ENCODE results near the gene ACTL10. TPM values are rescaled to one million over a fixed set of nuclear protein-coding genes. Genes with fewer than 3 reads are reported as not detected.
A peak's percentile ranks its signal among the peaks of the same experiment; 100 is the strongest.

ACTL10 gene
- total and polyA plus RNA-seq, 2 of the 13 experiments (the other 11 are each of a cell fraction or from before 2014, with no cell fraction given): not detected

DNA sequence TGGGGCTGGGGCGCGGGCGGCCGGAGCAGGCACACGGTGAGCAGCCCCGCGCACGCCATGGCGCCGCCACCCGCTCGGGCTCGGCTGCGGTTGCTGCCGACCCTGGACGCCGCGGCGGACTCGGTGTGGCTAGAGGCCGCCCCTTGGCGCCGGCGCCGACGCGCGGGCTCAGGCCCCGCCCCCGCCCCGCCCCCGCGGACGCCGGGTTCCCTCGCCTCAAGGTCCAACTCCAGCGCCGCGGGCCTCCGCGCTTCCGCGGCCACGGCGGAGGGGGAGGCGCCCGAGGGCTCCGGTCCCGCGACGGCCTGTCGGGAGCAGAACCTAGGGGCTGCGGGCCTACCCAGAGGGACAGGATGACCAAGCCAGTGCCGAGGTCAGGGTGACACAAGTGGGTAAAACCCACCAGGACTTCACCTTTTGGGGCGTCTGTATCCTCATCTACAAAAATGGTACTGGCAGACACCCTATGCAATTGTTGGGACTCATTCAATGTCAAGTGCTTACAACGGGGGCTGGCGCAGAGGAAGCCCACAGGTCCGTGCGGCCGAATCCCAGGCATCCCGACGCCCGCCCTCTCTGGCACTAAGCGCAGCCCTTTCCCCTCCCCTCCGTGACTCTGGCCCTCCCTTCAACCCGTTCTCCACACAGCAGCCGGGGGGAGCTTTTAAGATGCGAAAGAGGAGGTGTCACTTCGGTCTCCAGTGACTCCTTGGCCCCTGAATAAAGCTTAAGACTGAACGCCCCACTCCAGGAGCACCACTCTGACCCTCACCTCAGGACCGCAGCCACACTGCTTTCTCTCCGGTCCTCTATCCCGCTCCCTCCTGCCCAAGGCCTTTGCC is 7.8 kb downstream of the ACTL10 start, which contains the start of gene NECAB3 (continued):
- TF ChIP-seq ESRRA (CRISPR knock-in tag; IDR thresholded peaks at IDR 0.05; ENCODE audit: low read depth): no peak; the same call in 1 of the 2 replicates
- no peak for TF ChIP-seq NBN (conservative IDR thresholded peaks at IDR 0.05)
- no peak for TF ChIP-seq ZNF207 (IDR thresholded peaks at IDR 0.05; ENCODE audit: borderline replicate concordance)
- TF ChIP-seq ZNF143 (CRISPR knock-in tag; IDR thresholded peaks at IDR 0.05): peak; percentile 49; the same call in 1 of the 2 replicates
- TF ChIP-seq ZNF562 (CRISPR knock-in tag; IDR thresholded peaks at IDR 0.05; ENCODE audit: borderline replicate concordance): no peak
- TF ChIP-seq ZBTB20 (CRISPR knock-in tag; IDR thresholded peaks at IDR 0.05; ENCODE audit: borderline replicate concordance, low read depth): no peak
- TF ChIP-seq ZNF75D (CRISPR knock-in tag; IDR thresholded peaks at IDR 0.05; ENCODE audit: borderline replicate concordance): peak; percentile 78; the same call in 1 of the 2 replicates
- TF ChIP-seq, protein P1, sequence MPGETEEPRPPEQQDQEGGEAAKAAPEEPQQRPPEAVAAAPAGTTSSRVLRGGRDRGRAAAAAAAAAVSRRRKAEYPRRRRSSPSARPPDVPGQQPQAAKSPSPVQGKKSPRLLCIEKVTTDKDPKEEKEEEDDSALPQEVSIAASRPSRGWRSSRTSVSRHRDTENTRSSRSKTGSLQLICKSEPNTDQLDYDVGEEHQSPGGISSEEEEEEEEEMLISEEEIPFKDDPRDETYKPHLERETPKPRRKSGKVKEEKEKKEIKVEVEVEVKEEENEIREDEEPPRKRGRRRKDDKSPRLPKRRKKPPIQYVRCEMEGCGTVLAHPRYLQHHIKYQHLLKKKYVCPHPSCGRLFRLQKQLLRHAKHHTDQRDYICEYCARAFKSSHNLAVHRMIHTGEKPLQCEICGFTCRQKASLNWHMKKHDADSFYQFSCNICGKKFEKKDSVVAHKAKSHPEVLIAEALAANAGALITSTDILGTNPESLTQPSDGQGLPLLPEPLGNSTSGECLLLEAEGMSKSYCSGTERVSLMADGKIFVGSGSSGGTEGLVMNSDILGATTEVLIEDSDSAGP (CRISPR knock-in tag; IDR thresholded peaks at IDR 0.05; ENCODE audit: borderline replicate concordance): peak; percentile 89; the same call in 1 of the 2 replicates
- TF ChIP-seq ZFP36L1 (CRISPR knock-in tag; IDR thresholded peaks at IDR 0.05): no peak; the same call in 1 of the 2 replicates
- TF ChIP-seq SMYD3 (CRISPR knock-in tag; IDR thresholded peaks at IDR 0.05): no peak
- peak; percentile 49; the same call in 1 of the 2 replicates for TF ChIP-seq ETV5 (CRISPR knock-in tag; IDR thresholded peaks at IDR 0.05; ENCODE audit: borderline replicate concordance)
- TF ChIP-seq TEAD2 (CRISPR knock-in tag; IDR thresholded peaks at IDR 0.05): no peak
- TF ChIP-seq, protein P2, sequence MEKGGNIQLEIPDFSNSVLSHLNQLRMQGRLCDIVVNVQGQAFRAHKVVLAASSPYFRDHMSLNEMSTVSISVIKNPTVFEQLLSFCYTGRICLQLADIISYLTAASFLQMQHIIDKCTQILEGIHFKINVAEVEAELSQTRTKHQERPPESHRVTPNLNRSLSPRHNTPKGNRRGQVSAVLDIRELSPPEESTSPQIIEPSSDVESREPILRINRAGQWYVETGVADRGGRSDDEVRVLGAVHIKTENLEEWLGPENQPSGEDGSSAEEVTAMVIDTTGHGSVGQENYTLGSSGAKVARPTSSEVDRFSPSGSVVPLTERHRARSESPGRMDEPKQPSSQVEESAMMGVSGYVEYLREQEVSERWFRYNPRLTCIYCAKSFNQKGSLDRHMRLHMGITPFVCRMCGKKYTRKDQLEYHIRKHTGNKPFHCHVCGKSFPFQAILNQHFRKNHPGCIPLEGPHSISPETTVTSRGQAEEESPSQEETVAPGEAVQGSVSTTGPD (CRISPR knock-in tag; IDR thresholded peaks at IDR 0.05): 0 out of 2 replicates have a peak, but pooled peaks have one; percentile 20
- TF ChIP-seq, protein P3, sequence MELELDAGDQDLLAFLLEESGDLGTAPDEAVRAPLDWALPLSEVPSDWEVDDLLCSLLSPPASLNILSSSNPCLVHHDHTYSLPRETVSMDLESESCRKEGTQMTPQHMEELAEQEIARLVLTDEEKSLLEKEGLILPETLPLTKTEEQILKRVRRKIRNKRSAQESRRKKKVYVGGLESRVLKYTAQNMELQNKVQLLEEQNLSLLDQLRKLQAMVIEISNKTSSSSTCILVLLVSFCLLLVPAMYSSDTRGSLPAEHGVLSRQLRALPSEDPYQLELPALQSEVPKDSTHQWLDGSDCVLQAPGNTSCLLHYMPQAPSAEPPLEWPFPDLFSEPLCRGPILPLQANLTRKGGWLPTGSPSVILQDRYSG (CRISPR knock-in tag; IDR thresholded peaks at IDR 0.05): peak; percentile 73; the same call in 1 of the 2 replicates
- TF ChIP-seq ZNF724P (CRISPR knock-in tag; IDR thresholded peaks at IDR 0.05; ENCODE audit: borderline replicate concordance): peak; percentile 73; the same call in 1 of the 2 replicates
- TF ChIP-seq, protein P4, sequence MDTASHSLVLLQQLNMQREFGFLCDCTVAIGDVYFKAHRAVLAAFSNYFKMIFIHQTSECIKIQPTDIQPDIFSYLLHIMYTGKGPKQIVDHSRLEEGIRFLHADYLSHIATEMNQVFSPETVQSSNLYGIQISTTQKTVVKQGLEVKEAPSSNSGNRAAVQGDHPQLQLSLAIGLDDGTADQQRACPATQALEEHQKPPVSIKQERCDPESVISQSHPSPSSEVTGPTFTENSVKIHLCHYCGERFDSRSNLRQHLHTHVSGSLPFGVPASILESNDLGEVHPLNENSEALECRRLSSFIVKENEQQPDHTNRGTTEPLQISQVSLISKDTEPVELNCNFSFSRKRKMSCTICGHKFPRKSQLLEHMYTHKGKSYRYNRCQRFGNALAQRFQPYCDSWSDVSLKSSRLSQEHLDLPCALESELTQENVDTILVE (CRISPR knock-in tag; IDR thresholded peaks at IDR 0.05): peak; percentile 91; the same call in 1 of the 2 replicates
- TF ChIP-seq ZFP36L2 (CRISPR knock-in tag; IDR thresholded peaks at IDR 0.05): no peak
- TF ChIP-seq MTF1 (CRISPR knock-in tag; IDR thresholded peaks at IDR 0.05): no peak; the same call in 1 of the 2 replicates
- TF ChIP-seq, protein P5, sequence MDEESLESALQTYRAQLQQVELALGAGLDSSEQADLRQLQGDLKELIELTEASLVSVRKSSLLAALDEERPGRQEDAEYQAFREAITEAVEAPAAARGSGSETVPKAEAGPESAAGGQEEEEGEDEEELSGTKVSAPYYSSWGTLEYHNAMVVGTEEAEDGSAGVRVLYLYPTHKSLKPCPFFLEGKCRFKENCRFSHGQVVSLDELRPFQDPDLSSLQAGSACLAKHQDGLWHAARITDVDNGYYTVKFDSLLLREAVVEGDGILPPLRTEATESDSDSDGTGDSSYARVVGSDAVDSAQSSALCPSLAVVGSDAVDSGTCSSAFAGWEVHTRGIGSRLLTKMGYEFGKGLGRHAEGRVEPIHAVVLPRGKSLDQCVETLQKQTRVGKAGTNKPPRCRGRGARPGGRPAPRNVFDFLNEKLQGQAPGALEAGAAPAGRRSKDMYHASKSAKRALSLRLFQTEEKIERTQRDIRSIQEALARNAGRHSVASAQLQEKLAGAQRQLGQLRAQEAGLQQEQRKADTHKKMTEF (CRISPR knock-in tag; IDR thresholded peaks at IDR 0.05): peak; percentile 84
- TF ChIP-seq, protein P6, sequence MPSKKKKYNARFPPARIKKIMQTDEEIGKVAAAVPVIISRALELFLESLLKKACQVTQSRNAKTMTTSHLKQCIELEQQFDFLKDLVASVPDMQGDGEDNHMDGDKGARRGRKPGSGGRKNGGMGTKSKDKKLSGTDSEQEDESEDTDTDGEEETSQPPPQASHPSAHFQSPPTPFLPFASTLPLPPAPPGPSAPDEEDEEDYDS (CRISPR knock-in tag; IDR thresholded peaks at IDR 0.05): no peak
